ENCODE measurements around the gene SUPT4H1. TPM values are rescaled to one million over a fixed set of nuclear protein-coding genes. Genes with fewer than 3 reads are reported as not detected.

SUPT4H1 gene
- total and polyA plus RNA-seq, 2 donors (not counting 1 experiment from before 2014, with no cell fraction given): 30.2 to 60.1 TPM

GRCh38 chr17:58337600-58338453, 14.2 kb downstream of the SUPT4H1 start:
- intact Hi-C loops (cut with micrococcal nuclease): loop anchor here (1.0 kb wide), 2 partner anchors 9 to 14 kb away; partner anchors contain the start of gene SUPT4H1
- peaks cover 94% of the 10 kb centered on the region for H3K79me2 ChIP-seq (ENCODE audit: control insufficient read depth, insufficient read depth, low read length)
- POLR2A ChIA-PET: interaction anchor here (0.9 to 19.3 kb wide), 7 partner anchors 4 to 398 kb away, joined by 3 to 663 read pairs (median 18); partner anchors contain the start of genes RNF43, SUPT4H1 and TSPOAP1
- H3K27me3 ChIP-seq (replicated peaks in 1 of 4; ENCODE audit: control extremely low read depth in 1 of 4, control insufficient read depth in 3 of 4, insufficient read depth in 4 of 4, low read length in 3 of 4): no peaks in the 10 kb centered on the region
- no peak overlapping the region for H2AFZ ChIP-seq (ENCODE audit: insufficient read depth, low read depth, low read length, poor library complexity, severe bottlenecking)
- Mint-ChIP-seq H3K4me1 (peaks cover 88% of the 10 kb centered on the region), H3K27ac (peak overlapping the region; percentile 98), H3K27me3 (no peaks in the 10 kb centered on the region), H3K9me3 (ENCODE audit: insufficient read depth) (no peaks in the 10 kb centered on the region), H3K4me3 (peak overlapping the region; percentile 91)
- peaks cover 85 to 100% of the 10 kb centered on the region in 2 donors for H3K4me1 ChIP-seq (ENCODE audit: control insufficient read depth in 2 of 2, insufficient read depth in 2 of 2, low read length in 2 of 2)
- H3K4me3 ChIP-seq (ENCODE audit: control extremely low read depth in 1 of 5, extremely low read depth in 1 of 5, insufficient read depth in 1 of 5, low read depth in 2 of 5, low read length in 4 of 5): peak overlapping the region; percentile 75 to 100 (median 99)
- H3K27ac ChIP-seq (ENCODE audit: low read length in 2 of 2): peak overlapping the region; percentile 99 to 100
- CTCF ChIA-PET: interaction anchor here (1.0 to 13.7 kb wide), 9 partner anchors 6 to 79 kb away, joined by 3 to 587 read pairs (median 9); partner anchors contain the start of genes RNF43, SUPT4H1 and TSPOAP1
- no peaks in the 10 kb centered on the region for H4K20me1 ChIP-seq (ENCODE audit: control insufficient read depth, insufficient read depth, low read length, poor library complexity, severe bottlenecking)
- TF ChIP-seq, protein P1, sequence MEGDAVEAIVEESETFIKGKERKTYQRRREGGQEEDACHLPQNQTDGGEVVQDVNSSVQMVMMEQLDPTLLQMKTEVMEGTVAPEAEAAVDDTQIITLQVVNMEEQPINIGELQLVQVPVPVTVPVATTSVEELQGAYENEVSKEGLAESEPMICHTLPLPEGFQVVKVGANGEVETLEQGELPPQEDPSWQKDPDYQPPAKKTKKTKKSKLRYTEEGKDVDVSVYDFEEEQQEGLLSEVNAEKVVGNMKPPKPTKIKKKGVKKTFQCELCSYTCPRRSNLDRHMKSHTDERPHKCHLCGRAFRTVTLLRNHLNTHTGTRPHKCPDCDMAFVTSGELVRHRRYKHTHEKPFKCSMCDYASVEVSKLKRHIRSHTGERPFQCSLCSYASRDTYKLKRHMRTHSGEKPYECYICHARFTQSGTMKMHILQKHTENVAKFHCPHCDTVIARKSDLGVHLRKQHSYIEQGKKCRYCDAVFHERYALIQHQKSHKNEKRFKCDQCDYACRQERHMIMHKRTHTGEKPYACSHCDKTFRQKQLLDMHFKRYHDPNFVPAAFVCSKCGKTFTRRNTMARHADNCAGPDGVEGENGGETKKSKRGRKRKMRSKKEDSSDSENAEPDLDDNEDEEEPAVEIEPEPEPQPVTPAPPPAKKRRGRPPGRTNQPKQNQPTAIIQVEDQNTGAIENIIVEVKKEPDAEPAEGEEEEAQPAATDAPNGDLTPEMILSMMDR (IDR thresholded peaks at IDR 0.05): peak; percentile 31
- TF ChIP-seq EZH2 (IDR thresholded peaks at IDR 0.05; ENCODE audit: borderline replicate concordance, insufficient read depth, low read depth, low read length, poor library complexity, severe bottlenecking): no peak
- peak overlapping the region; percentile 92 for H3K4me2 ChIP-seq (replicated peaks; ENCODE audit: low read depth, low read length, poor library complexity, severe bottlenecking)
- no peaks in the 10 kb centered on the region for H3K36me3 ChIP-seq (replicated peaks in 1 of 2; ENCODE audit: control extremely low read depth in 1 of 2, control insufficient read depth in 1 of 2, extremely low read depth in 1 of 2, insufficient read depth in 2 of 2, low read length in 1 of 2)
- ATAC-seq (ENCODE audit: low read depth) (peak; percentile 67), DNase-seq (peak; percentile 95)
- no peaks in the 10 kb centered on the region for H3K9me3 ChIP-seq (ENCODE audit: control extremely low read depth in 1 of 3, control insufficient read depth in 2 of 3, insufficient read depth in 1 of 3, low read length in 2 of 3)
- H3K9ac ChIP-seq (ENCODE audit: low read length): peak overlapping the region; percentile 99
- 0% methylated on average over 16 of the region's 23 CpGs for WGBS (ENCODE audit: insufficient coverage)
